ENCODE data around the gene SH2B3.

- TF ChIP-seq EZH2 (IDR thresholded peaks at IDR 0.05; ENCODE audit: borderline replicate concordance, low read length) (no peak), CTCF (conservative IDR thresholded peaks at IDR 0.05 in 1 of 2, IDR thresholded peaks at IDR 0.05 in 1 of 2; ENCODE audit: extremely low read depth in 1 of 2, insufficient read depth in 1 of 2, low read depth in 1 of 2, low read length in 2 of 2) (no peak)
These were observed 38.0 kb upstream of the SH2B3 start for GRCh38 chr12:111367661-111368221.
